GM12801 (cell line): ENCODE data around the gene CCR3.

ENCODE experiments used
- TF ChIP-seq, protein P1 (sequence below): IDR thresholded peaks from one replicate; pipeline ENCODE4 v1.5.1; 2011; ENCODE audit warnings: control low read depth; ENCODE audit not compliant: insufficient read length; ENCODE audit errors: extremely low read depth

Gene CCR3

DNA sequence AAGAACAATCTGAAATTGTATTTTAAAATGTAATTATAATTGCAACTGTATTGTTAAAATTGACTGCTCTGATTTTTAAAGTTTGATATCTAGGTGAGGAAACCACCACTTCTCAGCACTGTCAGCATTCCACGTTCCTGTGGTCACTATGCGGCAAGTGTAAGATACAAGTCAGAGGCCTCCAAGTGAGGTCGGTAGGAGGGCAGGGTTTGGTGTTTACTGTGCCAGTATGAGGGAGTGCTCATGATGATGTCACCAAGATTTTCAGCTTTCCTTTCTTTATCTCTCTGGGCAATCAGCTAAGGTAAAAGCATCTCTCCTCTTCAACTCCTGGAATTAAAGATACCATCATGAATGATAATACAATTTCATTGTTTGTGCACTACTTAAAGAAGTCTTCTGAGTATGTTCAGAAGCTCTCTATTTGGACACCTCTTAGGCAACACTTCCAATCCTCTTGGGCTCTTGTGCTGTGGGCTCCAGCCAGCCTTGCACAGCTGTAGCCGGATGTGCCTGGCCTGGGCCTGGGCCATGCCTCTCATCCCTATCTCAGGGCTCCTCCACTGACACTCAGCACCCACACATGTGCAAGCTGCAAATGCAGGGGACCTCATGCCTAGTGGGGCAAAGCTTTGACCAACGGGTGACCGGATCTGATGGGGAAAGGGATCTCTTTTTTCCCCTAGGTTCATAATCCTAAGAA, 42.9 kb downstream of the CCR3 start:
- TF ChIP-seq, protein P1, sequence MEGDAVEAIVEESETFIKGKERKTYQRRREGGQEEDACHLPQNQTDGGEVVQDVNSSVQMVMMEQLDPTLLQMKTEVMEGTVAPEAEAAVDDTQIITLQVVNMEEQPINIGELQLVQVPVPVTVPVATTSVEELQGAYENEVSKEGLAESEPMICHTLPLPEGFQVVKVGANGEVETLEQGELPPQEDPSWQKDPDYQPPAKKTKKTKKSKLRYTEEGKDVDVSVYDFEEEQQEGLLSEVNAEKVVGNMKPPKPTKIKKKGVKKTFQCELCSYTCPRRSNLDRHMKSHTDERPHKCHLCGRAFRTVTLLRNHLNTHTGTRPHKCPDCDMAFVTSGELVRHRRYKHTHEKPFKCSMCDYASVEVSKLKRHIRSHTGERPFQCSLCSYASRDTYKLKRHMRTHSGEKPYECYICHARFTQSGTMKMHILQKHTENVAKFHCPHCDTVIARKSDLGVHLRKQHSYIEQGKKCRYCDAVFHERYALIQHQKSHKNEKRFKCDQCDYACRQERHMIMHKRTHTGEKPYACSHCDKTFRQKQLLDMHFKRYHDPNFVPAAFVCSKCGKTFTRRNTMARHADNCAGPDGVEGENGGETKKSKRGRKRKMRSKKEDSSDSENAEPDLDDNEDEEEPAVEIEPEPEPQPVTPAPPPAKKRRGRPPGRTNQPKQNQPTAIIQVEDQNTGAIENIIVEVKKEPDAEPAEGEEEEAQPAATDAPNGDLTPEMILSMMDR, result no peak

DNA sequence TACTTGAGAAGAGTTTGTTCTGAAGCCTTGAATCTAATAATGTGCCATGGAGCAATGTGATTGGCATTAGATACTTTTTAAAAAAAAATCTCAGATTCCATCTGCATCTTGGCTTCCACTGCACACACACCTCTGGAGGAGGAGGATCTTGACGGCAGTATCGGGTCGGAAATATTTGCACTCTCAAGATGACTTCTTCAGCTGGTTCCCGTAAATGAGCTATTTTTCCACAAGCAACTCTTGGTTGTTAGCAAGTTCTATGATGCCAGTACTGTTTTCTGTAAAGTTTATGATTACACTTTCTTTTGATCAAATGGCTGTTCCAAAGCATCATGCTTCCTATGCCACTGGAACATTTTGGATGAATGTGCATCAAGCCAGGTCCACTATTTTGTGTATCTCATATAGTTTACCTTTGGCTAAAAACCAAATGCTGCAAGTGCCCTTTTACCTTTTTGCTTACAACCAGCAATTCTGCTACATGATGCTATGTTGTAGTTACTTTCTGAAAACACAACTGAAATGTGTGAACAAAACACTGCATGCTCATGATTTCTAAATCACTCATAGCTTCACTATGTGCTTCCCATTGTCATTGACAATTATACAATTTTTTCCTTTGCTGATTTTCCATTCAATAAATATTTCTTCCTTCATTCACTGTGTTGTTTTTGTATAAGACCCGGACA, 43.8 kb downstream of the CCR3 start:
- TF ChIP-seq, protein P1, result no peak

DNA sequence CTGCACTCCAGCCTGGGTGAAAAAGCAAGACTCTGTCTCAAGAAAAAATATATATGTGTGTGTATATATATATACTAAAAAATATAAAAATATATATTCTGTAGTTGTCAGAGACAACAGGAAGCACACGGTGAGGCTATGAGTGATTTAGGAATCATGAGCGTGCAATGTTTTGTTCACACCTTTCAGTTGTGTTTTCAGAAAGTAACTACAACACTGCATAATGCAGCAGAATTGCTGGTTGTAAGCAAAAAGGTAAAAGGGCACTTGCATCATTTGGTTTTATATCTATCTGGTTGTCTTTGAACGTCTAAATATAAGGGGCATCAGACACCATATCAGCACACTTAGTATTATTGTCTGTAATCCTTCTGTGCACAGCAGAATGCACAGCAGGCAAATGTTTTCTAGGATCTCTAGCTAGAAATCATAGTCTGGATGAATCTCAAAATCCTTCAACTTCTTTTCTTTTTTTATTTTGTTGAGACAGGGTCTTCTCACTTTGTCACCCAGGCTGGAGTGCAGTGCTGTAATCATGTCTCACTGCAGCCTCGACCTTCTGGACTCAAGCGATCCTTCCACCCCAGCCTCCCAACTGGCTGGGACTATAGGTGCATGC, 44.8 kb downstream of the CCR3 start:
- TF ChIP-seq, protein P1, result no peak

DNA sequence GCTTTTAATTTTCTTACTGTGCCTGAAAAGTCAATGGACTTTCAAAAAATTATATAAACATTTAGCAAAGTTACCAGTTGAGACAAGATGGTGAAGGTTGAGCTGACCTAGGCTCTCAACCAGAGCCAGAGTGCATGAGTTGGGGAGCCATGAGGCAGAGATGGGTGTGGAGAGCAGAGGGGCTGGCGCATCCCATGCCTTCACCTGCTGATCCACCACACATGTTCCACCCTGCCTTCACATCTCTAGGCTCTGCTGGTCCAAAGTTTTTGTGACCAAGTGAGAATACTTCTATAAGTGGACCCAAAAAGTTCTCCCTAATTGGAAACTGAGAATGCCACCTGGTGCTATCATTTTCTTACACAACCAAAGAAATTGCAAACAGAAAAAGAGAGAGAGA, 47.3 kb downstream of the CCR3 start:
- TF ChIP-seq, protein P1, result no peak

DNA sequence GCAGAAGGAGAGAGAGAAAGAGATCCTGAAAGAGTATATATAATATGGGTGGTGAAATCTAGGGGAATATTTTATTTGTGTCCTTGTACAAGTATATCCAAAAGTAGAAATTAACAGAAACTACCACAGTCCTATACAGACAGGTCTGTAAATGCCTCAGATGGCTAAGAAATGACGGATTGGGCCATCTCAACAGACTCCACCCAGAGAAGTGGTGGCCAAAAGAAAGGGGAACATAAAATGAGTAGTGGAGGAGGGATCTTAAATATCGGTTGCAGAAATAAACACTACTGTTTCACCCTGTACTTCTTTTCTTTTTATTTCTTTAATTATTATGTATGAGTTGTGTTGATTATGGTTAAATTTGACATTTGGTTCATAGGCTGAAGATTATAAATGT, 47.7 kb downstream of the CCR3 start:
- TF ChIP-seq, protein P1, result no peak

DNA sequence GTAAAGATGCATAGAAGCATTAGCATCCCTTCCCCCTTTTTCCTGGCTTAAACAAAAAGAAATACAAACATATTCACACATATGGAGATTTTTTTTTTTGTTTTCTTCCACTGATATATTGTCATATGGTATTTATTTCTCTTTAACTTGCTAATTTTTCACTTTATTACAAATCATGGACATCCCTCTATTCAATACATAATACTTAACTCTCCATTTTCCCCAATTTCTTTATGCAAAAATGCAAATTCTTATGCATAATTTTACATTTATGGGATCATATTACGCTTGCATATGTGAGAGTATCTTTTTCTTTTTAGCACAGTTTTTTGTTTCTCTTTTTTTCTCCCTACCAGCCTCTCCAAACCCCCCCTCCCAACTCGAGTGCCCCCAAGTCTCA, 48.8 kb downstream of the CCR3 start:
- TF ChIP-seq, protein P1, result no peak

DNA sequence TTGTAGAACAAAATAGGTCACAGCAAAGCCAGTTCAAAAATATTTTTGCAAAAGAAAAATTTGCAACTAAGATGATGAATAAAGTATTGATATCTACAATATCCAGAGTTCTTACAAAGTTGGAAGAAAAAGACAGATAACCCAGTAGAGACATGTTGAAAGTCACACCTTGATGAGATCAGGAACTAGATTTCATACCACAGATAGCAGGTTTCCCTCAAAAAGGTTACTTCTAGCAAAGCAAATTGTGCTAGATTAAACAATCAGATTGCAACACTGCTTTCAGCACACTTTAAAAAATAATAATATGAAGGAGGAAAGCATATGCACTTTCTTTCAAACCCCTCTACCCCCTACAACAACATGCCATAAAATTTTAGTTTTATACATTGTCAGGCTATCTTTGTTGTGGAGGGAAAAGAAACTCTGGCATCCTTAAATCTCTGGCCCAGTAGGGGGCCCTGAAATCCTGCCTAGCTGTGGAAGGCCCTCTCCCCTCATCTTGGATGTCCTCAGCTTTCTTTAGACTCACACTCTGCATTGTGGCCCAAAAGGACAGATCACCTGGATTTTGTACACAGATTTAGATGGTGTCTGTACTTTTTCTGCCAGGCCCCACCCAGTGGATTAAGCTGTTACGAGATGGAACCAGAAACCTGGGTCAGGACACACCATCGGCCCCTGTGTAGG, 50.9 kb downstream of the CCR3 start:
- TF ChIP-seq, protein P1, result no peak
